ENCODE data around the gene SELENON.
"Not testable (repeated sequence)": the region's sequence is repeated elsewhere in the genome, so short reads cannot be mapped to it uniquely, and the experiment has no call there.

The SELENON gene

GRCh38 chr1:25832336-25833037 lies 32.5 kb downstream of the SELENON start:
- DNase-seq, result no peak

DNA sequence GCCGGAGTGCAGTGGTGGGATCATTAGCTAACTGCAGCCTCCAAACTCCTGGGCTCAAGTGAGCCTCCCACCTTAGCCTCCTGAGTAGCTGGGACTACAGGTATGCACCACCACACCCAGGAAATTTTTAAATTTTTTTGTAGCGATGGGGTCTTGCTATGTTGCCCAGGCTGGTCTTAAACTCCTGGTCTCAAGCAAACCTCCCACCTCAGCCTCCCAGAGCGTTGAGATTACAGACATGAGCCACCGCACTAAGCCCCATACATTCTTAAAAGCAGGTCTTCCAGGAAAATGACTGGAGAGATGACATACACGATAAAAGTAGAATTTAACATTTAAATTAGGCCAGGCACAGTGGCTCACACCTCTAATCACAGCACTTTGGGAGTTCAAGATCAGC lies 33.2 kb downstream of the SELENON start:
- no peak for DNase-seq

DNA sequence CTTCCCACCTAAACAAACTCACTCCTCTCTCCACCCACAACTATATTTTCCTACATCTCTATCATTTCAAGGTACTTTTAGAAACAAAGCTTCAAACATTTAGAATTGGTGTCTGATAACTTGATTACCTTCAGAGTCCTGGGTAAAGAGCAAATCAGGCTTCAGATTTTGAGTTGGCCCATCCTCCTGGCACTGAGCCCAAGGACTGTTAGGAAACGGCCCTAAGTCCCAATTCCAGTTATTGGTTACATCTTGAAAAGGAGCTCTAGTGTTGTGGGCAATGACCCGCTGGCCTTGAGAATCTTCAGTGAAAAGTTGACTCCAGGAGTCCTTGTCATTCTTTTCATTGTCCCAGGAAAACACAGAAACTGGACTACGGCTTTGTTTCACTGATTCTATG lies 34.9 kb downstream of the SELENON start:
- no peak for DNase-seq

GRCh38 chr1:25836695-25837094 lies 36.7 kb downstream of the SELENON start:
- no peak for DNase-seq

GRCh38 chr1:25837262-25837875 lies 37.4 kb downstream of the SELENON start:
- peak in 1 of 2 experiments; percentile 10 for DNase-seq

- not testable (repeated sequence) for DNase-seq
Observed at GRCh38 chr1:25839808-25840207, 39.8 kb downstream of the SELENON start.

DNA sequence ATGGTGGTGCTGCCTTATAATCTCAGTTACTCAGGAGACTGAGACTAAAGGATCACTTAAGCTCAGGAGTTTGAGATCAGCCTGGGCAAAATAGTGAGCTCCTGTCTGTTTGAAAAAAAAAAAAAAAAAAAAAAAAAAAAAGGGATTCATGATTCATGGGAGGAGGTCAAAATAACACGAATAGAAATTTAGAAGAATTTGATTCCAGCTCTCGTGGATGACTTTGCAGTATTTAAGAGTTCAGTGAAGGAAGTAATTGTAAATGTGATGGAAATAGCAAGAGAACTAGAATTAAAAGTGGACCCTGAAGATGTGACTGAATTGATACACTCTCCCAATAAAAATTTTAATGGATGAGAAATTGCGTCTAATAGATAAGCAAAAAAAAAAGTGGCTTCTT lies 43.5 kb downstream of the SELENON start:
- DNase-seq, result no peak

DNA sequence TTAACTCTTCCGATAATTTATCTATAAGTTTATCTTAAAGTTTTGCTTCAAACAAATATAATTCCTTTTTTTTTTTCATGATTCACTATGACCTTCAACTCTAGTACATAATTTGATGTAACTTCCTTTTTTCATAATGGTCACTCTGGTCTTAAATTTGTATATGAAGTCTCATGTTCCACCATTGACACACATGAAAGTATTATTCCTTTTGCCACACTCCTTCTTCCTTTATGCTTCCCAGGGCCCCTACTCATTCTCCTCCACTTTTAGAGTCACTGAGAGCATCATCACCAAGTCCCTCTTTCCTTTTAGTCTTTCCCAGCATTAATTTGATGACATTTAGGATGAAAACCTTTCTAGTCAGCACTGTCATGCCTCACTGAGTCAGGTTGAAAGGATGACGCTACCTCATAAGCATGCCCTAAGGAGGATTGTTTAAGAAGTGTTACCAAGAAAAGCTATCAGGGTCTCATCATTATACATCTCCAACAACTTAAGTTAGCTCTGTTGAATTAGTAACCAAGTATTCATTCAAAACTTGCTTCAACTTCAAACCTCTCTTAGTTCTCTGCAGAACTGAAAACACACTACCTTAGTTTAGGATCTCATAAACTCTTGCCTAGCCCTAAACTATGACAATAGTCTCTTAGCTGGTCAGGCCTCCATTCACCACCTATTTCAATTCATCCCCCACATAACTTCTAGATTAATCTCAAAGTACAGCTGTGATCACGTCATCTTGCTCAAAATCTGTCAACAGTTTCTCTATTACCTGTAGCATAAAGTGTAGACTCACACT lies 44.7 kb downstream of the SELENON start:
- no peak for DNase-seq

- DNase-seq, result no peak
Observed at GRCh38 chr1:25845664-25846063, 45.7 kb downstream of the SELENON start.

- no peak for DNase-seq
Observed at GRCh38 chr1:25847929-25848328, 47.9 kb downstream of the SELENON start.

DNA sequence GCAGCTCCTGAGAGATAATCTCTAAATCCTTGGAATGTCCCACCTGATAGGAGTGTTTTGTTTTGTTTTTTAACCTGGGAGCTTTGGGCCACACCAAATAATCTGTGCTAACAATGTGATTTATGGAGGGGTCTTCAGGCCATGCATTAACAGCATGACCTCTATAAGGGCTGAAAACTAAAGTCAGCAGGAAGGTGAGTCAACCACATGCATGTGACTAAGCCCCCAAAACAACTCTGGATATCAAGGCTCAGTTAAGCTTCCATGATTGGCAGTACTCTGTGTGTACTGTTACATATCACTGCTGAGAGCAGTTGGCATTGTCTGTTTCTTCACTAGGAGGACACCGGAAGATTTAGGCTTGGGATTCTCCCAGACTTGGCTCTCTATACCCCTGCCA lies 48.5 kb downstream of the SELENON start:
- no peak for DNase-seq

- no peak for DNase-seq
Observed at GRCh38 chr1:25854554-25854953, 54.6 kb downstream of the SELENON start.

DNA sequence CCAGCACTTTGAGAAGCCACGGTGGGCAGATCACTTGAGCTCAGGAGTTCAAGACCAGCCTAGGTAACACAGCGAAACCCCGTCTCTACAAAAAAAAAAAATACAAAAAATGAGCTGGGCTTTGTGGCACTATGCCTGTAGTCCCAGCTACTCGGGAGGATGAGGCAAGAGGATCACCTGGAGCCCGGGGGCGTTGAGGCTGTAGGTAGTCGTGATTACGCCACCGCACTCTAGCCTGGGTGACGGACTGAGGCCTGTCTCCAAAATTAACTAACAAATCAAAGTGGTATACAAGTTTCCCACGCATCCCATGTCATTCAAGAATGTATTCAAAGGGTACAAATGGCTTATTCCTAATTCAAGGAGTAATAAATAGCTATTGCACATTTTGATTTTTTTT lies 56.9 kb downstream of the SELENON start:
- DNase-seq, result no peak

DNA sequence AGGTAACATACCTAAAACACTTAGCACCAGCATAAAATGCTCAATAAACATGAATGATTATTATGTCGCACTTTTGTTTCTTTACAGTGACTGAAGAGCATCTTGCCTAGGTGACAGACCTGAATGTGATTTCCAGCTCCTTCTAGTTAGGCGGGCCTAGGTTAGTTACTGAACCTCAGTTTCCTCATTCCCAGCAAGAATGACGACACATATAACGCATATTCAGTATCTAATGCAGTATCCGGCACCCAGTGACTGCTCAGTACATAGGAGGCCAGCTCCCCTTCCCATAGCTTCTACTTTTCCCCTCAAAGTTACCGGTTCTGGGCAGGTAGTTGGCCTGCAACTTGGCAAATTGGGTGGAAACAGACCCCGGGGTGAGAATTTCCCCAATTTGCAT lies 58.5 kb downstream of the SELENON start:
- no peak for DNase-seq

GRCh38 chr1:25858906-25859789 lies 59.2 kb downstream of the SELENON start, which contains the start of gene AUNIP:
Gene AUNIP (minus strand): TSS chr1:25859457. CDS start chr1:25859357, 100 bp downstream.
- DNase-seq, result peak; percentile 51 to 83

GRCh38 chr1:25861316-25862286 lies 61.6 kb downstream of the SELENON start:
- no peak for DNase-seq

DNA sequence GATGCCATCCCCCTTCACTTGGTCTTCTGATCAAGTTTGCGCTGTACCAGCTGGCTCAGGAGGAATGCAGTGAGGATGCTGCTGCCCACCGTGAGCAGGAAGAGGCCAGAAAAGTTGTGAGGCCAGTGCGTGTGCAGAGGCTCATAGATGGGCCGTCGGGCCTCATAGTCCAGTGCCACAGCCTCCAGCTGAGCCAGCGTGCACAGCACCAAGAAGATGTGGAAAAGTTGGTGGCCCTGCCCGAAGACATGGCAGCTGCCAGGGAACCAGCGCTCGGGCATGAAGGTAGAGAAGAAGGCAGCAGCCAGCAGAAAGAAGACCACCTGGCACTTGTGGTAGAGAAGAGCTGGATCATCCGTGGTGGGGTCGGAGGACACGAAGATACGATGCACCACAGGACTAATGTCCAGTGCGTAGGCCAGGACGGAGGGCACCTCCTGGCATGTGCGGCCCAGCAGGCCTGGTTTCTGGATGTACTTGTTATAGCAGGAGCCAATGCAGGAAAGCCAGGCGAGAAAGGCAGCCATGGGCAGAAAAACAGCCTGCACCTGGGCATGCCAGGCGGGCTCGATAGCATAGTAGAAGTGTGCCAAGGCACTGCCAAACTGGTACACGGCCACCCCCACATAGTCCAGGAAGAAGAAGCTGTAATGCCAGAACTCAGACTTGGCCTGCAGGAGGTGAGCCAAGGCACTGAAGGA lies 62.9 kb downstream of the SELENON start:
- DNase-seq, result no peak

DNA sequence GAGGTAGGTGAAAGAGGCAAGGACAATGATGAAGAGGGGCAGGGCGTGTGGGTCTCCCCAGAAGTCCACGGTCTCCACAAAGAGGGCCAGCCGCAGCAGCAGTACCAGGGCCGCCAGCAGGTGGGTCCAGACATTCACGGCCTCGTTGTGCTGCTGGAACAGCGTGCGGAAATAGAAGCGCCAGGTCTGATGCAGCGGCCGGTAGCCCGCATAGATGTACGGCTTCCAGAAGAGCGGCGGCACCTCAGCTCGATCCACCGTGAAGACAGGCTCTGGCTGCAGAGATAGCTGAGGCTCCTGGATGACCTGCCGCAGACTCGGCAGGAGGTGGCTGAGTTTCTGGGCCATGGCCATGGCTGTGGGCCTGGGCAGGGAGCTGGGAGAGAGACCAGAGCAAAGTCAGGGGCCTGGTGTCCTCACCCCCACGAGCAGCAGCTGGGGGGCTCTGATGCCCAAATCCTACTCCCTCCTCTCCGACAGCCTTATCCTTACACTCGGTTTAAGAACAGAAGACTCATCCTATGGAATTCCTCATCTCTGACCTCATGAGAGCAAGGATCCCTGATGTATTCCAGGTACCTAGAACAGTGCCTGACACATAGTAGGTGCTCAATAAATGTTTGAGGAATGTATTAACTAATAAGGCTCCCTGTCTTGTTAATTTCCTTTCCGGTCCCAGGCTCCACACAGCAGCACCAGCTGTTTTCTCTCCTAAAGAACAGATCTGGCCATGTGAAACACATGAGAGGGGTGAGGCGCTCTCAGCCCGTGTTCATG lies 63.7 kb downstream of the SELENON start:
- no peak for DNase-seq

DNA sequence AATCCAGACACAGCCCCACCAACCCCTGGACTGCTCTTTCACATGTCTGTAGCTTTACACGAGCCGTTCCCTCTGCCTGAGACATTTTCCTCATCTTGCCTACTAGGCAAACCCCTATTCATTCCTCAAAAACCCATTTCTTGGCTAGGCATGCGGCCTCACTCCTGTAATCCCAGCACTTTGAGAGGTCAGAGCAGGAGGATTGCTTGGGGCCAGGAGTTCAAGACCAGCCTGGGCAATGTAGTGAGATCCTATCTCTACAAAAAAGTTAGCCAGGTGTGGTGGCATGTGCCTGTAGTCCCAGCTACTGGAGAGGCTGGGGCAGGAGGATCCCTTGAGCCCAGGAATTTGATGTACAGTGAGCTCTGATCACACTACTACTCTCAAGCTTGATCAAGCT lies 64.4 kb downstream of the SELENON start:
- DNase-seq, result no peak

DNA sequence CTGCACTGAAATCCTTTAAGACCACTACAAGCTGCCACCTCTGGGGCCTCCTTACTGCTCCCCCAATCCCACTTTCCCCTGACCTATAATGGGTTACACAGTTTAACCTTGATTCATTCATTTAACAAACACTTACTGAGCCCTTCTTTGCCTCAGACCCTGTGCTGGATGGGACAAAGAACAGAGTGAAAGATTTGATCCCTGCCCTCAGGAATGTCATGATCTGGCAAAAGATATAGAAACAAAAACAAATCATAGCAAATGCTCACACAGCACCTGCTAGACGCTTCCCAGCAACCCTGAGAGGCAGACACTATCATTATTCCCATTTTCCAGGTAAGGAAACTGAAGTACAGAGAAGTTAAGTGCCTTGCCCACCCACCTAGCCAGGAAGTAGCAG lies 66.3 kb downstream of the SELENON start:
- no peak for DNase-seq
